Smooth muscle cell (in vitro differentiated cells): ENCODE data around the gene MUC22. TPM values are rescaled to one million over a fixed set of nuclear protein-coding genes. Genes with fewer than 3 reads are reported as not detected.

Source experiments
- DNase-seq: peaks from one replicate; lab custom pipeline; 2025; ENCODE audit not compliant: unreplicated experiment; lab: John Stamatoyannopoulos, UW
- H2AFZ ChIP-seq: fragments of 200-600 bp; sonication (generic); 2 replicates; pipeline ENCODE4 v1.6.0; 2016; ENCODE audit warnings: antibody characterized with exemption, low read depth, mild to moderate bottlenecking
- H3F3A ChIP-seq: fragments of 200-600 bp; sonication (generic); 2 replicates; pipeline ENCODE4 v1.6.0; 2017; ENCODE audit warnings: antibody characterized with exemption, low read depth
- H3K27ac ChIP-seq: fragments of 200-600 bp; sonication (generic); 2 replicates; pipeline ENCODE4 v1.5.1; 2016; ENCODE audit warnings: low read depth, mild to moderate bottlenecking
- H3K27me3 ChIP-seq: fragments of 200-600 bp; sonication (generic); 2 replicates; pipeline ENCODE4 v1.6.1; 2016; ENCODE audit warnings: low read depth, mild to moderate bottlenecking
- H3K36me3 ChIP-seq: fragments of 200-600 bp; sonication (generic); 2 replicates; pipeline ENCODE4 v1.5.1; 2016; ENCODE audit warnings: low read depth
- H3K4me1 ChIP-seq: fragments of 200-600 bp; sonication (generic); 2 replicates; pipeline ENCODE4 v1.5.1; 2016; ENCODE audit warnings: low read depth
- H3K4me2 ChIP-seq: fragments of 200-600 bp; sonication (generic); 2 replicates; pipeline ENCODE4 v1.6.0; 2016; ENCODE audit warnings: mild to moderate bottlenecking
- H3K4me3 ChIP-seq: fragments of 200-600 bp; sonication (generic); 2 replicates; pipeline ENCODE4 v1.5.1; 2016; ENCODE audit warnings: mild to moderate bottlenecking
- H3K79me2 ChIP-seq: fragments of 200-600 bp; sonication (generic); 2 replicates; pipeline ENCODE4 v1.6.0; 2016; ENCODE audit warnings: low read depth, mild to moderate bottlenecking
- H3K9ac ChIP-seq: fragments of 200-600 bp; sonication (generic); 2 replicates; pipeline ENCODE4 v1.6.0; 2016; ENCODE audit warnings: low read depth
- H3K9me3 ChIP-seq: fragments of 200-600 bp; sonication (generic); replicated peaks from 2 replicates; pipeline ENCODE4 v1.5.1; 2016; ENCODE audit warnings: low read depth
- H4K20me1 ChIP-seq: fragments of 200-600 bp; sonication (generic); 2 replicates; pipeline ENCODE4 v1.6.0; 2016; ENCODE audit warnings: low read depth
- CTCF ChIP-seq: fragments of 200-600 bp; sonication (generic); IDR thresholded peaks from 2 replicates; pipeline ENCODE4 v1.5.1; 2017; ENCODE audit warnings: borderline replicate concordance, mild to moderate bottlenecking, antibody characterized with exemption; ENCODE audit not compliant: insufficient read depth, poor library complexity, severe bottlenecking
- WGBS: methylation state at CpG from one replicate; pipeline ENCODE4 v1.1.7; 2016; ENCODE audit warnings: low lambda C conversion rate; 5-methylcytosine and 5-hydroxymethylcytosine counted together
- polyA plus RNA-seq: library from polyadenylated mRNA; unstranded; fragments of >200 nt; fragmentation: Nextera tagmentation; extraction: Ambion mirVana; gene quantifications from 2 replicates; pipeline ENCODE4 v1.2.1, GENCODE V29; 2016
- total RNA-seq: library from RNA; depleted of rRNA; stranded (reverse); fragments of >200 nt; gene quantifications from 2 replicates; pipeline ENCODE4 v1.2.3, GENCODE V29; 2014

Gene MUC22
- total and polyA plus RNA-seq, 2 experiments from 2014 or later: not detected

- no peak for TF ChIP-seq CTCF
- Histone ChIP-seq H3K4me1 (no peaks in the 10 kb centered on the region), H3K4me3 (no peak overlapping the region), H3K4me2 (no peak overlapping the region), H3K36me3 (no peaks in the 10 kb centered on the region), H3F3A (no peaks in the 10 kb centered on the region), H3K9ac (no peak overlapping the region), H2AFZ (no peak overlapping the region), H4K20me1 (no peaks in the 10 kb centered on the region), H3K27ac (no peak overlapping the region), H3K9me3 (no peaks in the 10 kb centered on the region), H3K79me2 (no peaks in the 10 kb centered on the region), H3K27me3 (no peaks in the 10 kb centered on the region)
- DNase-seq: no peak
- 88% methylated on average over 4 of the region's 4 CpGs for WGBS
These were observed 15.3 kb downstream of the MUC22 start for GRCh38 chr6:31025595-31025994.

- H3K4me3 ChIP-seq: no peak overlapping the region
- H3K79me2 ChIP-seq: no peaks in the 10 kb centered on the region
- DNase-seq: no peak
- H3K4me1 ChIP-seq: no peaks in the 10 kb centered on the region
- H3F3A ChIP-seq: no peaks in the 10 kb centered on the region
- H3K36me3 ChIP-seq: no peaks in the 10 kb centered on the region
- H3K9ac ChIP-seq: no peak overlapping the region
- no peak overlapping the region for H3K4me2 ChIP-seq
- 86% methylated on average over 6 of the region's 6 CpGs for WGBS
- no peak for TF ChIP-seq CTCF
- no peak overlapping the region for H2AFZ ChIP-seq
- no peaks in the 10 kb centered on the region for H4K20me1 ChIP-seq
- H3K9me3 ChIP-seq: no peaks in the 10 kb centered on the region
- H3K27ac ChIP-seq: no peak overlapping the region
- H3K27me3 ChIP-seq: no peaks in the 10 kb centered on the region
These were observed 20.8 kb downstream of the MUC22 start for GRCh38 chr6:31031095-31031494.

- Histone ChIP-seq H3K36me3 (no peaks in the 10 kb centered on the region), H3K4me3 (no peak overlapping the region), H3K9me3 (no peaks in the 10 kb centered on the region), H3K79me2 (no peaks in the 10 kb centered on the region), H4K20me1 (no peaks in the 10 kb centered on the region), H3K27me3 (no peaks in the 10 kb centered on the region), H3F3A (peaks cover 3% of the 10 kb centered on the region), H2AFZ (no peak overlapping the region), H3K27ac (no peak overlapping the region), H3K4me2 (no peak overlapping the region), H3K9ac (no peak overlapping the region), H3K4me1 (no peaks in the 10 kb centered on the region)
- WGBS: 83% methylated on average over 4 of the region's 4 CpGs
- DNase-seq: no peak
- no peak for TF ChIP-seq CTCF
These were observed 22.8 kb downstream of the MUC22 start for GRCh38 chr6:31033075-31033474.

GRCh38 chr6:31035862-31036497, 25.7 kb downstream of the MUC22 start:
- no peaks in the 10 kb centered on the region for H3K4me1 ChIP-seq
- no peak overlapping the region for H3K4me3 ChIP-seq
- H3K9ac ChIP-seq: no peak overlapping the region
- no peaks in the 10 kb centered on the region for H3K27me3 ChIP-seq
- H4K20me1 ChIP-seq: no peaks in the 10 kb centered on the region
- H3F3A ChIP-seq: peaks cover 4% of the 10 kb centered on the region
- no peak overlapping the region for H3K27ac ChIP-seq
- H3K4me2 ChIP-seq: no peak overlapping the region
- no peak for DNase-seq
- no peaks in the 10 kb centered on the region for H3K9me3 ChIP-seq
- 82% methylated on average over 4 of the region's 4 CpGs for WGBS
- H3K79me2 ChIP-seq: no peaks in the 10 kb centered on the region
- TF ChIP-seq CTCF: no peak
- H2AFZ ChIP-seq: no peak overlapping the region
- no peaks in the 10 kb centered on the region for H3K36me3 ChIP-seq
